COLO829 (cell line): ENCODE results near the gene UNC79.

Experiments
- DNase-seq: peaks from one replicate; pipeline ENCODE4 v3.0.0; 2012; ENCODE audit warnings: low spot score

UNC79 gene

GRCh38 chr14:93709249-93709648 lies 278.5 kb downstream of the UNC79 start:
- DNase-seq: no peak

GRCh38 chr14:93712079-93712837 lies 281.5 kb downstream of the UNC79 start:
- no peak for DNase-seq

GRCh38 chr14:93712838-93713724 lies 282.3 kb downstream of the UNC79 start:
- no peak for DNase-seq

- no peak for DNase-seq
These were observed 283.1 kb downstream of the UNC79 start for GRCh38 chr14:93713726-93714405.

GRCh38 chr14:93714605-93715004 lies 283.9 kb downstream of the UNC79 start:
- DNase-seq: no peak

GRCh38 chr14:93715279-93715927 lies 284.7 kb downstream of the UNC79 start:
- no peak for DNase-seq

GRCh38 chr14:93716002-93716745 lies 285.4 kb downstream of the UNC79 start:
- no peak for DNase-seq

- DNase-seq: no peak
These were observed 286.3 kb downstream of the UNC79 start for GRCh38 chr14:93716746-93717667.

GRCh38 chr14:93717668-93718320 lies 287.1 kb downstream of the UNC79 start:
- DNase-seq: no peak

- DNase-seq: no peak
These were observed 288.5 kb downstream of the UNC79 start for GRCh38 chr14:93719256-93719655.

- no peak for DNase-seq
These were observed 289.5 kb downstream of the UNC79 start for GRCh38 chr14:93720076-93720815.

GRCh38 chr14:93720981-93721483 lies 290.3 kb downstream of the UNC79 start:
- no peak for DNase-seq

GRCh38 chr14:93723001-93723400 lies 292.3 kb downstream of the UNC79 start:
- DNase-seq: no peak

GRCh38 chr14:93725002-93725582 lies 294.4 kb downstream of the UNC79 start:
- no peak for DNase-seq

- no peak for DNase-seq
These were observed 295.3 kb downstream of the UNC79 start for GRCh38 chr14:93725993-93726392.

- DNase-seq: no peak
These were observed 296.5 kb downstream of the UNC79 start for GRCh38 chr14:93727039-93727740.

GRCh38 chr14:93727917-93728650 lies 297.3 kb downstream of the UNC79 start:
- DNase-seq: no peak
